ENCODE results near the gene AGAP1.

Gene AGAP1

DNA sequence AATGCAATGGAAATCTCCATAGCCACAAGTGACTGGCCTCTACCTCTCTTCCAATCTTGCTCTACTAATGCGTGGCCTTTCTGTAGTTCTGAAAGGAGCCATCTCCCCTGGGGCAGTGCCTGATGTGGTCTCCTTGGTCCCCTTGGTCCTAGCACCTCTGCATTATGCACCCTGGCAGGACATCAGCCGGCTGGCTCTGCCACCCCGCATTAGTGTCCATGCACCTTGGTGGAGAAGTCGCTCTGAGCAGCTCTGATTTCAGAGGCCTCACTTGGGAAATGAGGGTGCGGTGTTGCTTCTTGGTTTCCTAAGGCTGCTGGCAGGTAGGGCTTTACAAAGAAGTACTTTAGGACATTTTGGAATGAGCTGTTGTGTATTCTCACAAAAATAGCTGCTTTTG lies 356.4 kb downstream of the AGAP1 start:
- DNase-seq (ENCODE audit: low spot score): no peak

DNA sequence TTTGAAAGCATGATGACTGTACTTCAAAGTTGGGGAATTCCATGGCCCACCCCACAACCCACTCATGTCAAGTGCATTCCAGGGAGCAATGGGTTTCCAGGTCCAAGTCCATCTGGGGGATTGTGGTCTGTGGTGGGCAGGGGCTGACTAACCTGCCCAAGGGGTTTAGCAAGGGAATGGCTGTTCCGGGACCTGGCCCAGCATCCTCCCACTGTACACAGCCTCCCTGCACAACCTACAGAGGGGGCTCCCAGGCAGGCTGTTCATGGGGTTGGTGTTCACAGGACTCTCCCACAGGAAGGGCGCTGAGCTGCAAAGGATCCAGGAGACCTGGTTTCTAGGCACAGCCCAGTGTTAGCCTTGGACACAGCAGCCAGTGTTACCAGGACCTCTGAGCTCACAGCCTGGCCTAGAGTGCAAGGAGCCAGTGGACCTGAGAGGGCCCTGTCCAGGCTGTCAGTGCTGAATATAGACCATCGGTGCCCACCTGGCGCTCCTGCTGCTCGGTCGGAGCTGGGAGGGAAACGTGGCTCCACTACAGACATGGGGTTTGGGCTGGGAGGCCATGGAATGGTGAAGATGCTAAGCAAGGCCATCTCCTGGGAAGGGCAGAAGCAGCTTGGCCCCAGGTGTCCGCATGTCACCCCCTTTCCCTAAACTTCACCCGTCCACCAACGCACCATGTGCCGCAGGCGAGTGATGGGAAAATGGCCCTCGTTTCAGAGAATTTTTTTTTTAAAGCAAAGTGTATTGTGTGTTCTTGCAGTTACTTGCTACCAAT lies 357.1 kb downstream of the AGAP1 start:
- no peak for DNase-seq (ENCODE audit: low spot score)

DNA sequence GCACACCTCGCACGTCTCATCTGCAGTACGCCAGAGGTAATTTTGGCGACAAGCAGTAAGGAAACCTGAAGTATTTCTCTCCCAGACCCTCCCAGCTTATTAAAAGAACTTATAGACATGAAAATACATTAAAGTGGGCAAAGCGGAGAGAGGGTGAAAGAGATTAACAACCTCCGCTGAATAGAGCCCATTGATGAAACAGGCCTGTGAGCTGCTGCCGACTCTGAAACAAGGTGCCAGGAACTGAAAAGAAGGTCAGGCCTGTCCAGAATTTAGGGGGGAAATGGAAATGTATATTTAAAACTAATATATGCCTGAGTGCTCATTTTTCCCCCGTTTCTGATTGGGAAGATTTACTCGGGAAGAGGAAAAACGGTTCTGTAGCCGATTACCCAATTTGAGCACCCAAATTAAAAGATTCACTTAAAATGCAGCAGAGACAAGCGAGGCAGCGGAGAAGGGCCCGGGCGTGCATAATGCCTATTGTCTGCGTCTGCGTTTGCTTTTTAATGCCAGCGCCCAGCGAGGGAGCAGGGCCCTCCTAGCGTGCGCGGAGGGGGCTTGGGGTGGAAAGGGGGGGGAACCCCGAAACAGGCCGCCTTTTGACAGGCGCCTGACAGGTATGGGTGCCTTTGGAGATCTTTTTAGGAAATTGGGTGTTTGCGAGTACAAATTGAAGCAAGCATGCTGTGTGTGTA lies 358.1 kb downstream of the AGAP1 start:
- no peak for DNase-seq (ENCODE audit: low spot score)

DNA sequence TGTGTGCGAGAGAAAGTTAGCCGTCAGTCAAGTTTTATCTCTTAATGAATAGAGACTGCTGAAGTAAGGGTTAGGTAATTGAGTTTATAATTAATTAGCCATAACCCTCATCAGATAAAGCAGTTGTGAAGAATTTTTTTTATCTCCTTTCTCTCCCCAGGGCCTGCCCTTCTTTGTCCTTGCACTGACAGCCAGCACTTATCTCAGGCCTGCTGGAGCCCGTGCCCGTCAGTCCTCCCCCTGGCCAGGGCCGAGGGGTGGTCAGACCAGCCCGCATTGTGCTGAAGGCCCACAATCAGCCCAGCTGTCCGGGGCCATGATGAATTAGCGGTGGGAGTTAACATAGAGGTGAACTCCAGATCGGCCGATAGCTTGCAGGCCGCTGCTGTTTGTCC lies 358.7 kb downstream of the AGAP1 start:
- no peak for DNase-seq (ENCODE audit: low spot score)

DNA sequence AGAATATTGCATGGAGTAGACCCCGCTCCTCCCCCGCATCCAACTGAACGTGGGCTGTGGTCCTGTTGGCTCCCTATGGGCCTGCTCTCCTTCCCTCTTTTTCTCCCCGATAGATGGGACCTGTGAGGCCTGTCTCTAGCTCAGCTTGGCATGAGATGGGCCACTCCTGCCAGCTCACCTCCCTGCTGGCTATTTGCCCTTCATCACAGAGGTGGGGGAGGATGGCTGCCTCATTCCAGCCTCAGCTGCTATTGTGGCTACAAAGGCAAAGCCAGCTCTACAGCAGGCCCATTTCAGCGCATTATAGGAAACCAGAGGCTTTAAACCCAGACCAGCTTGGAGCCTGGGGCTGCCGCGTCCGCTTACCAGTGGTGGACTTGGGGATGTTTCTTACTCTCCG lies 360.4 kb downstream of the AGAP1 start:
- no peak for DNase-seq (ENCODE audit: low spot score)

DNA sequence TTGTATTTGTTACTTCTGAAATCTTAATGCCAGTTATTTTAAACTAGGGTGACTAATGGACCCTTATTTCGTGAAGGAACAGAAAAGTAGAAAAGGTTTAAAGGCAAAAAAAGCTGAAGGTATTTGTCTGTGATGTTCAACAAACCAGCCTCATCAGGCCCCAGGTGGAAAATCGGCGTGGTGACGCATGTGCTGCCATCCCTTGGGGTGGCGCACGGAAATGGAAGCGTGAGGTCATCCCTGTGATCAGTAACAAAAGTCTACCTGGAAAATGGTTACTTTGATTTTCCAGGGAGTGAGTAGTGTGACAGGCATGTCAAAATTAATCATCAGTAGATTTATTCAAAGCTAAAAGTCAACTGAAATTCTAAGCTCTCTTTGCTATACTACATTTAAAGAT lies 361.2 kb downstream of the AGAP1 start:
- DNase-seq (ENCODE audit: low spot score): no peak

DNA sequence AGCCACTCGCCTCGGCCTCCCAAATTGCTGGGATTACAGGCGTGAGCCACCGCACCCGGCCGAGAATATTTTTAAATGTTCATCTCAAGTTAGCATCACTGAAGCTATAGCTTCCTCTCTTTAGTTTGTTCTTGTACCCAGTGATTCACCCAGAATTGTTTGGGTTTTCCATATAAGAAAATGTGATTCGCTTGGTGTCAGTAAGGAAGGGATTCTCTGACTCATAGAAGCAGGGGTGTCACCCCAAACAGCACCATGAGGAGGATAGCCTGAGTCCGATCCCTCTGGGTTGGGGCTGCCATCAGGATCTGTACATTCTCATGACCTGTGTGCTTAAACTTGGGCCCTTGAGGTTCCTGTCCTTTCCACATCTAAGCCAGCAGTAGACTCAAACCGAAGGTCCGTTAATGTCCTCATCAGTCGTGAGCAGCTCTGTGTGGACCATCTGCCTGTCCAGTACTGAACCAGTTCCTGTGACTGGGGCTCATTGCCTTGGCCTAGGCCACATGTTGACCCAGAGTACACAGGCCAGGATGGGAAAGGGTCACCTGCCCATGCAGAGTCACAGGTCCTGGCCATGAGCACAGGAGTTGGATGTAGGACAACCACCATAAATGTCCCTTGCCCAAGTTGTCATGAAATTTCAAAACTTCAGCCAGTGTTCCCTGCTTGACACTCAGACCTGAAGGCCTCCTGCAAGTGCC lies 362.5 kb downstream of the AGAP1 start:
- DNase-seq (ENCODE audit: low spot score): peak; percentile 19

DNA sequence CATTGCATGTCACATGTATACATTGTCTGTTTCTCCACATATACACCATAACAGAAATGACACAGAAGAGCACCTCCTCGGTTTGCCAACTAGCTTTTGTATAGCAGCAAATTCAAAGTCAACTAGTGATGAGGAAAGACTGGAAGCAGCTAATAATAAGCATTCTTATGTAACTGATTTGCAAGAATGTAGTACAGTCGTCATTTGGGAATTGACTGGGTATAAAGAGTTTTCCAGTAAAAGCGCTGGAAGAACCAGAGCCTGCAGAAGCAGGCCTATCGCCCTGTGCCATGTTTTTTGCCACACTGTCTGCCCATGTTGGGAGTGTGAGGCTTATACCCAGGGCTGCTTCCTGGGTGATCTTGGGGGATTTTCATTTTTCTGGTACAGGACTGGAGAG lies 363.8 kb downstream of the AGAP1 start:
- no peak for DNase-seq (ENCODE audit: low spot score)

DNA sequence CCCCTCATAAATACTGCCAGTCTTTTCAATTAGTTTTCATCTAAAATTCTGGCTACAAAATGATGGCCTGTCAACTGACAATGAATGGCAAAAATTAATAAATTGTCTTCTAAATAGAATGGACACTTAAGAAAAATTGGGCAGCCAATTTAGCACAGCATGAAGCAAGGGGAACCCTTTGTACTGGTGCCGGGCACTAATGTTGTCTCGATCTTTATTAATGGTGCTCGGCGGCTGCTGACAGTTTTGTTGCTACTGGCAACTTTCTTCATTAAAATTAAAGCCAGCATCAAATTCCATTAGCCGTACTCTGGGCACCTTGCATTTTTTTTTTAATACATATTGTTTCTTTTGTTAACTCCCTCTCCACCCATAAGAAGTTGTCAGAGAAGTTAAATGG lies 365.0 kb downstream of the AGAP1 start:
- no peak for DNase-seq (ENCODE audit: low spot score)

DNA sequence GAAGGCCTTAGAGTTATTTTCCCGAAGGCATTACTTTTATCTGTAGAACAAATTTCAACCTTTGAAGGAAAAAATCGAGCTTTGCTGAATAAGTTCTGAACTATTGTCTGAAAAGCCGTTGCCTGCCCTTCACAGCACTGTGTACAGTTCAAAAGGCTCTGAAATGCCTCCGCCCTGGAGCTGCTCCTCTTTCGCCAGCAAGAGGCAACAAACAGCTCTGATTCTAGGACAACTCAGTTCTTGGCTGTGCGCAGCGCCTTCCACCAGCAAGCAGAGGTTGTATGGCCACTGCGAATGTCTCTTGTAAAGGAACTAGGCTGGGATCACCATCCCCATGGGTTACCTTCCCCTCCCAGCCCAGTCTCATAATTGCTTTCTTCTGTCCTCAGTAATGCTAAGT lies 365.8 kb downstream of the AGAP1 start:
- DNase-seq (ENCODE audit: low spot score): no peak

DNA sequence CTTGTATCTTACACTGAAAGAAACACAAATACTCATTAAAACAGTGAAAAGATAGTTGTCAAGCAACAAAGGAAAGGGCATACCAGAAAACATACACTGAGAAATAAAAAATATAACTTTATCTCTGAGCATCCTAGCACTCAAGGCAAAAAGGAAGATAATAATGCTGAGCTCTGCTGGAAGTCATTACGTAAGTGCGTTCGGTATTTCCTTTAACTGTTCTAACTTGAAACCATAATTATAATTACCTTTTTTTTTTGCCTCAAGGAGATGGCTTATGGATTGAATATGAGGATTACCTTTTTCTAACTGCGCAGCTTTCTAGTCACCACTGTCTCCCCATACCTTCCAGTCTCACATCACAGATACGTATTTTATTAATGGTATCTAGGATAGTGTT lies 366.3 kb downstream of the AGAP1 start:
- no peak for DNase-seq (ENCODE audit: low spot score)

DNA sequence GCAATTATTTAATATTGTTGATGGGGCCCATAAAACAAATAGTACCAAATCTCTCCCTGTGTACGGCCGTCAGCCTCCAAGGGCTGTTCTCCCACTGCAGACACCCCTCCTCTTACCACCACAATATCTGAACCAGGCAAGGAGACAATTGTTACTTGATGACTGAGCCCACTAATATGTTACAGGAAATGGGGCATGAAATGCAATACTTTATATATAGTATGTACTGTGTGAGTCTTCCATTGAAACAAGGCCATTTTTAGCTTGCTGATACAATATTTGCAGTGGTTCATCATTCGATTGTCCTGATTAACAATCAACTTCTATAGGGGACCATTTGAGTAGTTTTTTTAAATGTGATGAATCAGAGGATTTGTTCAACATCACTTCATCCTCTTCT lies 367.0 kb downstream of the AGAP1 start:
- DNase-seq (ENCODE audit: low spot score): no peak

DNA sequence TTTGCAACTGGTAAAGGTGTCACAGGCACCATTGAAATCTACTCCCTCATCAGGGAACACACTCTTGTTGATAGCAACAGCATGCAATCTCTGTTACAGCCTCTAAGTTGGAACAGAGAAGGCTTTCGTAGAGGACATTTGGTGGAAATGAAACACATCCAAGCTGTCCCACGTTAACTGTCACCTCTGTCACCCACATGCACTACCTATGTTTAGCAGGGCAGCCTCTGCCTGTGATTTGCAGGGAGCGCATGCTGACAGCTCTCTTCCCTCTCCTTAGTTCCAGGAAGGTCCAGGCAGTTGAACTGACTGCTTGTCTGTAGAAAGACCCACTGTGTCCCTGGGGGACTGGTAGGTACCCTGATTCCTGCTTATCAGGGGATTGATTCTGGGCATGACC lies 367.5 kb downstream of the AGAP1 start:
- DNase-seq (ENCODE audit: low spot score): no peak

DNA sequence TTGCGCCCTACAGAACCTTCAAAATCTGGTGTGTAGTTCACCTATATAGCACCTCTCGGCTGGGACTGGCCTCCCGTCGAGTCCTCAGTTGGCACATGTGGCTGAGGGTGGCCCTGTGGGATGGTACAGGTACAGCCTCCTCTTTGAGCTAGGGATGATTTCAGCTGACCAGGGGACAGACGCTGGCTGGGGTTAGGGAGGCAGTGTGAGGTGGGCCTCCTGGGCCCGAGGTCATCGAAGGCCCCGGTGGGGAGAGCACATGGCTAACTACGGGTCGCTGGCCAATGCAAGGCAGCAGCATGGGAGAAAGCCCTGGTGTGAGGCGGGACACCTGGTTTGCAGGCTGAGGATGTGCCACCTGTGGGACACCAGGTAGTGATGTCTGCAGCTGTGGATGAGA lies 369.6 kb downstream of the AGAP1 start:
- no peak for DNase-seq (ENCODE audit: low spot score)

DNA sequence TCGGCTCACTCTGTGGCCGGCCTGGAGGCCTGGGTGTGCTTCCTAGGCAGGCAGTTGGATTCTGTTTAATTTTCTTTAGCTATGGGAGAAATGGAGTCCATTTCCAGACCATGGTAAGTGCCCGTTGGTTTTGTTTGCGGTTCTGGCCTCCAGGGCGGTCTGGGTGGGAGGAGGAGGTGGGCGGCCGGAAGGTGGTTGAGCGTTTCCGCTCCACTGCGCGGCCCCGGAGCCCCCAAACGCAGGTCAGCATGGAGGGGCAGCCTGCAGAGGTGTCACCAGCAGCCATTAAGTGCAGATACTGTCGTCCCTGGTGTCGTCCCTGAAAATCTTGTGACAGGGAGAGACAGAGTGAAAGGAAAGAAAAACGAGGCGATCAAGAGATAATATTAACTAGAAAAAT lies 370.5 kb downstream of the AGAP1 start:
- DNase-seq (ENCODE audit: low spot score): no peak

DNA sequence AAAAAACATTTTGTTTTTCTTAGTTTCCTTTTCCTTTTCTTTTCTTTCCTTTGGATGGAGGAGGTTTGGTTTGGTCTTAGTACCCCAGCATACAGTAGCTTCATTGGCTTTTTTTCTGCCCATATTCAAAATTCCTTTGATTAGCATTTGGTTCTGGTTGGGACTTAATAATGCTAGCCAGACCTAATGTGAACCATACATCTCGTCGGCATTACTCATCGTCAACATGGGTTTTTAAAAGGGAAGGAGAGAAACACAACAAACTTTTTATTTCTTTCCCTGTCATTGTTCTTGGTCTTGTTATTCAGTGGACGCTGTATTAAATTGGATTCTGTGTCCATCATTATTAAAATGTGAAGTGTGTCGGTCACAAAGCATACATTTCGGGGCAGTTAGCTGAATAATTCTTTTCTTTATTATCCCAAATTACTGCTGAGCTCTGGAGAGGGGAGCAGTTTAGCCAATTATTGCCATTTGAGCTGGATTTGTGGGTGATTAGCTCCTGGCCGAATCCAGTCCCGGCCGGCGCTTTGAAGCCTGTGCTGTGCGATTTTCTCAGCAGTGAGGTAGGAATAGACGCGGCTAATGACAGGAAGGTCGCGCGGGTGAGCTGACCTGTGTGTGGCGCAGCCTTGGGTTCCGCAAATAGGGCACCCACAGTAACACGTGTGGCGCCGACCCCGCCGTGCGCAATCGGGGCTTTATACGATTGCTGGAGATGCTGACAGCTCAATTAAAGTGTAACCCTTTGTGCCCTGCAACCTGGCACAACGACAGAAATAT lies 371.1 kb downstream of the AGAP1 start:
- DNase-seq (ENCODE audit: low spot score): no peak

DNA sequence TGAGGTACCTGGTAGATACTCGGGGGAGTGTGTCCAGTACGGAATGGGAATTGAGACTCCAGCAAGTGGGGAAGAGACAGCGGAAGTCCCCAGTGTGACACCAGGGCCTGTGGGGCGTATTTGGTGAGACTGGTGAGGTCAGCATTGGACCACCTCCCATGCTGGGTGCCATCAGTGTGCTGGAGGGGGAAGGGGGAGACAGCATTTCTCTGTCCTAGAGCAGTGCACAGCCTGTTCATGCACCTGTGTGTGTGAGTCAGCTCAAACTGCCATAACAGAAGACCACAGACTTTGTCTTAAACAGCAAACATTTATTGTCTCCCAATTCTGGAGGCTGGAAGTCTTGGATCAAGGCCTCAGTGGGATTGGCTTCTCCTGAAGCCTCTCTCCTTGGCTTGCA lies 372.5 kb downstream of the AGAP1 start:
- no peak for DNase-seq (ENCODE audit: low spot score)

DNA sequence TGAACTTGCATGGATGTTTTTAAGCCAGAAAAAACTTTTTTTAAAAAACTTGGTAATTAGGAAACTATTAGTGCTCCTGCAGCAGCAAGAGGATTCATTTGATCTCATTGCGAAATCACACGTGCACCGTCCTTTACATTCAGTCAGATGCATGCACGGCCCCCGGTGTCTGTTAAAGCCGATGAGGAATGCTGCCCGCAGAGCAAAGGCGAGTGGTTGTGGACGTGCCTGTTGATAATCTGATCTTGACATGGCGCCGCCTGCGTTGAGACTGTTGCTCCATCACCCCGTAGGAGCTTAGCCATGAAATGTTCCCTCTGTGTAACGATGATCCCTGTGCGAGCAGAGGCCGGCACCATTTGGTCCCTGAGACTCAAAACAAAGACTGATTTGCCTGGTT lies 374.4 kb downstream of the AGAP1 start:
- DNase-seq (ENCODE audit: low spot score): no peak

DNA sequence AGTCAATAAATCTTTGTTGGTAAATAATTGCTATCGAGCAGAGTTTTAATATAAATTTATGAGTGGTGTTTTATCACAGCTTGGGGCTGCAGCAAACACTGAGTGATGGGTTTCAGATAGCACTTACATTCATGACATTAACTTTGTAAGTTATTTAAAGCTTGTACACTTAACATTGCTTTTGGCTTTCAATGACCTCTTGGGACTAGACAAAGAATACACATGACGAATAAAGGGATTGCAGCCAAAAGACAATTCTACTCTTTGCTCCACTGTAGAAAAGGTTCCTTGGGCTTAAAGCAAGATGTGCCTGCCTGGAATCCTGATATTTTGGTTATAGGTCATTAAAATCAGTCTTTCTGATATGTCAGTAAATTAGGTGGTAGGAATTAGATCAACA lies 374.8 kb downstream of the AGAP1 start:
- DNase-seq (ENCODE audit: low spot score): no peak

DNA sequence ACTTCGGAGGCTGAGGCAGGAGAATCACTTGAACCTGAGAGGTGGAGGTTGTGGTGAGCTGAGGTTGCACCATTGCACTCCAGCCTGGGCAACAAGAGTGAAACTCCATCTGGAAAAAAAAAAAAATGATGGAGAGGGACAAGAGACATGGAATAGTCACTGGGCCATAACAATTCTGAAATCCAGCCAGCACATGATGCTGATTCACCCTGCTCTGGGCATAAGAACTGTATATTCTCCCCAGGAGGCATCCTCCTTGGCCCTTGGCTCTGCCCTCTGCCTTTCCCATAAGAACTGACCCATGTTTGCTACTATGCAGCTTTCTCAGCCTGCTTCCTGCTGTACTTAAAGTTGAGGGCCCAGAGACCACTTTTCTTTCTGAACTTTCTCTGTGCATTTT lies 376.7 kb downstream of the AGAP1 start:
- no peak for DNase-seq (ENCODE audit: low spot score)

DNA sequence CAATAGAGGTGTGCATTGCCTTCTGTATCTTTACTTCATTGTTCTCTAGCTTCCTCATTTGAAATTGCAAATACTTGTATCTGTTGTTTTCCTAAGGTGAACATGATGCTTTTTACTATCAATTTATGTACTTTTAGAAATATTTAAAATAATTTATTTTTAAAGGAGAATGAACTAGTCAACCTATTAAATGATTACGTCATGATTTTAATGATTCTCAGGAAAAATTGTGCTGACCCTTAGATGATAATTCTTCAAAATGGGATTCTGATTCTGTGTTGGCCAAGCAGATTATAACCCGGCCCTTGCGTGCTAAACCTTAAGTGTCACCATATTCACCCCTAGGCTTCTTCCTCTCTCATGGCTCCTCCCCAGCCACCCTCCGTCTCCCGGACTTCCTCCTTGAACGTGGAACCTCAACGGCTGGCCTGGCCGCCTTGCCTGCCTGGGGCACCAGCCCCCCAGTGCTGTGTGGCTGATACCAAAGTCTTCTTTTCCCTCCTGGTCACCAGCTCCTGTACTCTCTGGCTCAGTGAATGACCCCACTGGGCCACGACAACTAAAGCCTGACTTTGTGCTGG lies 382.3 kb downstream of the AGAP1 start:
- DNase-seq (ENCODE audit: low spot score): no peak

DNA sequence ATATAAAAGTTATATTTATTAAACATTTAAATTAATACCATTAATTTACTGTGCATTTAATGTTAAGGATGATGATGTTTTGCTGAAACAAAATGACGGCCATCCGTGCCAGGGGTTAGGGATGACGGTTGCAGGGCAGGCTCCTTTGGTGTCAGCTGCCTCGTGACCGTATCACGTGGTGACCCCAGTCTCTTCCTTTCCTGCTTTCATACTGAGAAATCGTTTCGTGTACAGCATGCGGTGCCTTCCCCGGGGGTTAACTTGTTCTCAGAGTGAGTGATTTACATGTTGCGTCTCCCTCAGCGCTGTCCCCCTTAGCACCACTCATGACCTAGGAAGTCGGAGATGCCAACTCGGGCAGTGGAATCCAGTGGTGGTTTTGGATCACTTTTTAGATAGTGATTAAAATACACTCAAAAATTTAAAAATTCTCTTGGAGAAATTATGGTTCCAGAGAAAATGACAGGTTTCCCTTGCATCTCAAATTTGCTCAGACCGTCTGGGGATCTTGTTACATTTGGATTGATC lies 383.5 kb downstream of the AGAP1 start:
- no peak for DNase-seq (ENCODE audit: low spot score)

Data from hepatic stellate cell (primary cell).